KBM-7 (cell line): ENCODE data around the gene RELB.
A peak's percentile ranks its signal among the peaks of the same experiment; 100 is the strongest.

Source experiments
- DNase-seq: peaks from one replicate; pipeline ENCODE4 v3.0.0-alpha.2; 2015
- in situ Hi-C: fragments of 300-500 bp; cut with MboI; formaldehyde crosslinking; loops from 2 replicates; pipeline ENCODE4 v1.14.3; 2020; ENCODE audit warnings: low sequenced_read_pairs, low pct_unique_long_range_greater_than_20kb, mixed read lengths

RELB gene

GRCh38 chr19:45049073-45049736, 47.9 kb downstream of the RELB start:
- in situ Hi-C loops = no loop called here
- no peak for DNase-seq

GRCh38 chr19:45050036-45050435, 48.8 kb downstream of the RELB start:
- in situ Hi-C loops = no loop called here
- DNase-seq = no peak

GRCh38 chr19:45051929-45052579, 50.8 kb downstream of the RELB start:
- in situ Hi-C loops = no loop called here
- DNase-seq = no peak

- in situ Hi-C loops = no loop called here
- no peak for DNase-seq
Measured at GRCh38 chr19:45056831-45057230, 55.6 kb downstream of the RELB start.

- no peak for DNase-seq
- in situ Hi-C loops = no loop called here
Measured at GRCh38 chr19:45057444-45057843, 56.2 kb downstream of the RELB start.

- in situ Hi-C loops = no loop called here
- DNase-seq = no peak
Measured at GRCh38 chr19:45058622-45059159, 57.4 kb downstream of the RELB start.

- peak; percentile 84 for DNase-seq
- in situ Hi-C loops = no loop called here
Measured at GRCh38 chr19:45059258-45059965, 58.1 kb downstream of the RELB start.

- DNase-seq = no peak
- in situ Hi-C loops = no loop called here
Measured at GRCh38 chr19:45061965-45062364, 60.7 kb downstream of the RELB start.

GRCh38 chr19:45063851-45064801, 62.9 kb downstream of the RELB start:
- in situ Hi-C loops = no loop called here
- no peak for DNase-seq

- no peak for DNase-seq
- in situ Hi-C loops = no loop called here
Measured at GRCh38 chr19:45066921-45067661, 65.8 kb downstream of the RELB start.

GRCh38 chr19:45068041-45068440, 66.8 kb downstream of the RELB start:
- no peak for DNase-seq
- in situ Hi-C loops = no loop called here

- in situ Hi-C loops = no loop called here
Measured at GRCh38 chr19:45069056-45069455, 67.8 kb downstream of the RELB start.

GRCh38 chr19:45070214-45070613, 69.0 kb downstream of the RELB start:
- in situ Hi-C loops = no loop called here
- DNase-seq = no peak

More at GRCh38 chr19:45069056-45069455, 67.8 kb downstream of the RELB start:
- no peak for DNase-seq

- DNase-seq = no peak
- in situ Hi-C loops = no loop called here
Measured at GRCh38 chr19:45070861-45071544, 69.7 kb downstream of the RELB start.

GRCh38 chr19:45071545-45071938, 70.3 kb downstream of the RELB start:
- in situ Hi-C loops = no loop called here
- no peak for DNase-seq

- in situ Hi-C loops = no loop called here
Measured at GRCh38 chr19:45071969-45072790, 70.9 kb downstream of the RELB start.

GRCh38 chr19:45074744-45075300, 73.6 kb downstream of the RELB start:
- in situ Hi-C loops = no loop called here
- peak; percentile 12 for DNase-seq

More at GRCh38 chr19:45071969-45072790, 70.9 kb downstream of the RELB start:
- DNase-seq = no peak
